GM12873 (cell line): ENCODE results near the gene FYN.
A peak's percentile ranks its signal among the peaks of the same experiment; 100 is the strongest.

Experiments
- CTCF ChIP-seq: IDR thresholded peaks from 2 replicates; pipeline ENCODE4 v1.5.1; 2012; ENCODE audit warnings: low read depth, mild to moderate bottlenecking, moderate library complexity, low read length, control low read depth; ENCODE audit not compliant: insufficient read depth; ENCODE audit errors: missing control alignments

FYN gene

GRCh38 chr6:111674883-111675282 lies 198.4 kb downstream of the FYN start:
- TF ChIP-seq CTCF: no peak

GRCh38 chr6:111674413-111674812 lies 198.8 kb downstream of the FYN start:
- no peak for TF ChIP-seq CTCF

GRCh38 chr6:111673937-111674336 lies 199.3 kb downstream of the FYN start:
- TF ChIP-seq CTCF: no peak

- no peak for TF ChIP-seq CTCF
Observed at GRCh38 chr6:111673532-111673931, 199.7 kb downstream of the FYN start.

- no peak for TF ChIP-seq CTCF
Observed at GRCh38 chr6:111672761-111673450, 200.3 kb downstream of the FYN start.

GRCh38 chr6:111669326-111669725 lies 203.9 kb downstream of the FYN start:
- no peak for TF ChIP-seq CTCF

- TF ChIP-seq CTCF: peak; percentile 41
Observed at GRCh38 chr6:111668410-111668809, 204.8 kb downstream of the FYN start.
